Common myeloid progenitor, CD34-positive (primary cell): ENCODE results near the gene RFC5.

Experiments used
- CTCF ChIA-PET: fragments of 350-600 bp; sonication (Branson Sonifier 250); formaldehyde crosslinking; loops from one replicate; lab custom pipeline; 2021; ENCODE audit warnings: antibody characterized with exemption; lab: Charles Lee
- POLR2A ChIA-PET: fragments of 350-600 bp; sonication (Branson Sonifier 250); formaldehyde crosslinking; loops from one replicate; lab custom pipeline; 2021; ENCODE audit warnings: antibody characterized with exemption; lab: Charles Lee
- DNase-seq, 3 donors: peaks; one replicate each; pipeline versions ENCODE4 v3.0.0 to v3.0.0-alpha.2; 2013
- H3K27ac ChIP-seq, 2 experiments: 1 replicate in 1 of 2; 2 replicates in 1 of 2; pipeline ENCODE4 v1.7.0; 2013; ENCODE audit warnings: inconsistent platforms in 2 of 2, low read length in 2 of 2, mild to moderate bottlenecking in 2 of 2, low read depth in 1 of 2, moderate library complexity in 1 of 2; ENCODE audit not compliant: severe bottlenecking in 2 of 2, insufficient read depth in 1 of 2, poor library complexity in 1 of 2
- H3K27me3 ChIP-seq, 5 experiments: replicated peaks in 2 of 5; 1 replicate in 3 of 5; 2 replicates in 2 of 5; pipeline versions ENCODE4 v1.6.1 to v1.7.0; 2013; ENCODE audit warnings: low read length in 4 of 5, mild to moderate bottlenecking in 2 of 5, moderate library complexity in 2 of 5, inconsistent platforms in 1 of 5; ENCODE audit not compliant: insufficient read depth in 5 of 5, control insufficient read depth in 4 of 5
- H3K36me3 ChIP-seq, 4 experiments: 1 replicate in 2 of 4; 2 replicates in 2 of 4; pipeline versions ENCODE4 v1.6.1 to v1.7.0; 2013; ENCODE audit warnings: low read length in 3 of 4, control low read depth in 1 of 4, mild to moderate bottlenecking in 1 of 4; ENCODE audit not compliant: control insufficient read depth in 4 of 4, insufficient read depth in 4 of 4
- H3K4me1 ChIP-seq, 4 experiments: 1 replicate in 3 of 4; 2 replicates in 1 of 4; pipeline versions ENCODE4 v1.6.1 to v1.7.1; 2013; ENCODE audit warnings: low read length in 3 of 4, mild to moderate bottlenecking in 3 of 4, control low read depth in 1 of 4, inconsistent platforms in 1 of 4, moderate library complexity in 1 of 4; ENCODE audit not compliant: control insufficient read depth in 4 of 4, insufficient read depth in 4 of 4; ENCODE audit errors: control extremely low read depth in 1 of 4
- H3K4me3 ChIP-seq, 7 experiments: 1 replicate in 4 of 7; 2 replicates in 3 of 7; pipeline versions ENCODE4 v1.5.1 to v1.7.0; 2013; ENCODE audit warnings: mild to moderate bottlenecking in 7 of 7, low read length in 6 of 7, moderate library complexity in 6 of 7, inconsistent platforms in 2 of 7, low read depth in 2 of 7, control low read depth in 1 of 7; ENCODE audit not compliant: insufficient read depth in 4 of 7, control insufficient read depth in 1 of 7; ENCODE audit errors: extremely low read depth in 1 of 7
- H3K9me3 ChIP-seq, 5 experiments: 1 replicate in 4 of 5; 2 replicates in 1 of 5; pipeline versions ENCODE4 v1.6.1 to v1.7.1; 2013; ENCODE audit warnings: low read length in 4 of 5, mild to moderate bottlenecking in 2 of 5, inconsistent platforms in 1 of 5, low read depth in 1 of 5, moderate library complexity in 1 of 5; ENCODE audit not compliant: control insufficient read depth in 4 of 5, insufficient read depth in 2 of 5; ENCODE audit errors: control extremely low read depth in 1 of 5
- WGBS: methylation state at CpG from one replicate; pipeline ENCODE4 v1.1.5; 2013; ENCODE audit not compliant: insufficient coverage; 5-methylcytosine and 5-hydroxymethylcytosine counted together

The RFC5 gene

DNA sequence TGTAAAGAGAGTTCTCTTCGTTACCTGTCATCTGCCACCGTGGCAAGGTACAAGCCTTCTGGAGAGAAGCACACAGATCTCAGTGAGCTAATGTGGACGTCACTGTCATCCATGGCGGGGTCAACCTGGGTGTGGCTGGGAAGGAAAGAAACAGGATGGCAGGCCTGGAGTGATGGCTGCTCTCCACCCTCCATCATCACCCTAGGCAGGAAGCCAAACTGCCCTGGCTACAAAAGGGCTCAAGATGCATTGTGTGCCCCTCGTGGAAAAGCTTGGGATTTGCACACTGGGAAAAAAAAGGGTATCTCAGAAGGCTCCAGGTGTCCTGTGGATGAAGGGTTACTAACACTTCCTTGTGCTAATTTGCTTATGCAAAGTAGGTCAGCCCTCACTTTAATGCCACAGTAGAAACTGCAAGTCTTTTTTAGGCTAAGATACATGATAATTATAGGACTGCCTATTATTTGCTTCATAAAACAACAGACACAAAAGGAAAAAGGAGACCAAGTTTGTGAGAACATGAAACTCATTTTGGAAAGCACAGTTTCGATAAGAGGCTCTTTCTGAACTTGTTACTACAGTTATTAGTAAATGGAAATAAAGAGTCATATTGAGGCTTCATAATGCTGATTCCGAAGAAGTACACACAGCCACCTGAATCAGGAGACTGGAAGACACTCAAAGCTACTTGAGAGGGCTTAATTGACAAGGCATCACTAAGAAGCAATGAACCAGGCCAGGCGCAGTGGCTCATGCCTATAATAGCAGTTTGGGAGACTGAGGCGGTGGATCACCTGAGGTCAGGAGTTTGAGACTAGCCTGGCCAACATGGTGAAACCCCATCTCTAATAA, 18.9 kb downstream of the RFC5 start:
- WGBS, result 94% methylated on average over 5 of the region's 9 CpGs
- no peak for DNase-seq

DNA sequence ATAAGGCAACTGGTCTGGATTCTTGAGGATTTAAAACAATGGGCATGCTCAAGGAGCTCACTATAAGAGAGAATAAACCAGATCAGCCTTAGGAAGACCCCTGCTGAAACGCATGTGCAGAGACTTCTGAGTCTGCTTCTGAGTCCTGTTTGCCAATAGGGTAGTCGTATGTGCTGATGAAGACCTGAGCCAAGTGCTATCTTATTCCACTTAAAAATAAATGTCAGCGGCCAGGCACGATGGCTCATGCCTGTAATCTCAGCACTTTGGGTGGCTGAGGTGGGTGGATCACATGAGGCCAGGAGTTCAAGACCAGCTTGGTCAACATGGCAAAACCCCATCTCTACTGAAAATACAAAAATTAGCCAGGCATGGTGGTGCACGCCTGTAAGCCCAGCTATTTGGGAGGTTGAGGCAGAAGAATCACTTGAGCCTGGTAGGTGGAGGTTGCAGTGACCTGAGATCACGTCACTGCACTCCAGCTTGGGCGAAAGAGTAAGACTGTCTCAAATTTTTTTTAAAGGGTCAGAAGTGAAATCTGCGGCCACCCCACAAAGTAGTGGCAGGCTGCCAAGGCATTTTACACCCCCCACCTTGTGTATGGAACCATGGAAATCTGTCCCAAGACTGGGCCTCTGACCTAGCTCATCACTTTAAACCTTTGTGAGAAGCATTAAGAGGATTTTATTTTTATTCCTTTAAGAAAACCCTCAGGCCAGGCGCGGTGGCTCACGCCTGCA, 20.3 kb downstream of the RFC5 start:
- H3K4me3 ChIP-seq, result no peak overlapping the region
- peaks cover 10 to 70% (median 52%) of the 10 kb centered on the region in 4 experiments for H3K36me3 ChIP-seq
- no peaks in the 10 kb centered on the region for H3K9me3 ChIP-seq
- CTCF ChIA-PET, result interaction anchor here (0.5 to 2.7 kb wide), 4 partner anchors 11 to 1806 kb away, joined by 3 to 14 read pairs (median 4); no protein-coding TSS in a partner anchor
- no peaks in the 10 kb centered on the region for H3K4me1 ChIP-seq
- POLR2A ChIA-PET, result no interaction called here
- 96% methylated on average over 9 of the region's 11 CpGs for WGBS
- no peak overlapping the region for H3K27ac ChIP-seq
- H3K27me3 ChIP-seq, result no peaks in the 10 kb centered on the region
- DNase-seq, result no peak

More for the DNA sequence above, 18.9 kb downstream of the RFC5 start:
- H3K4me1 ChIP-seq, result no peaks in the 10 kb centered on the region
- H3K4me3 ChIP-seq, result no peak overlapping the region
- no peaks in the 10 kb centered on the region for H3K27me3 ChIP-seq
- no peaks in the 10 kb centered on the region for H3K9me3 ChIP-seq
- POLR2A ChIA-PET, result no interaction called here
- no peak overlapping the region for H3K27ac ChIP-seq
- peaks cover 9 to 75% (median 53%) of the 10 kb centered on the region in 4 experiments for H3K36me3 ChIP-seq
- CTCF ChIA-PET, result interaction anchor here (1.1 to 2.7 kb wide), 3 partner anchors 20 to 160 kb away, joined by 3 to 14 read pairs (median 5); no protein-coding TSS in a partner anchor

DNA sequence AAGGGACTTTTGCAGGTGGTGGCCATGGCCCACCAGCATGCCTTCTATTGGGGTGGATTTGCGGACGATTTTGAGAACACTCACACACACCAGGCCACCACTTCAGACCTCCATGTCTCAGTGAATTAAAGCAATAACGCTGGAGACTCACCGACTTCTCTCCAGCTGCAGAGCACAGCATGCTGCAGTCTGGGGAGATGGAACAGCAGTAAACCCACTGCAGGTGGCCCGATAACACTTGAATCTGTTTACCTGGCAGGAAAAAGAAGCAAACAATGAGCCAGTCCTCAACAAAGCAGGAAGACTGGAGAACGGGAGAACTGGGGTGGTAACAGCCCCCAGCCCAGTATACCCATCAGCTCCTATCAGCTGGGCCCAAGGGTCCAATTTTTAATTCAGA, 21.6 kb downstream of the RFC5 start:
- WGBS, result 95% methylated on average over 5 of the region's 6 CpGs
- H3K27me3 ChIP-seq, result no peaks in the 10 kb centered on the region
- H3K4me3 ChIP-seq, result no peak overlapping the region
- ChIA-PET CTCF (interaction anchor here (0.8 to 2.1 kb wide), 2 partner anchors 17 to 165 kb away, joined by 3 to 5 read pairs; no protein-coding TSS in a partner anchor), POLR2A (no interaction called here)
- H3K9me3 ChIP-seq, result no peaks in the 10 kb centered on the region
- no peaks in the 10 kb centered on the region for H3K4me1 ChIP-seq
- no peak for DNase-seq
- no peak overlapping the region for H3K27ac ChIP-seq
- peaks cover 8 to 65% (median 54%) of the 10 kb centered on the region in 4 experiments for H3K36me3 ChIP-seq

DNA sequence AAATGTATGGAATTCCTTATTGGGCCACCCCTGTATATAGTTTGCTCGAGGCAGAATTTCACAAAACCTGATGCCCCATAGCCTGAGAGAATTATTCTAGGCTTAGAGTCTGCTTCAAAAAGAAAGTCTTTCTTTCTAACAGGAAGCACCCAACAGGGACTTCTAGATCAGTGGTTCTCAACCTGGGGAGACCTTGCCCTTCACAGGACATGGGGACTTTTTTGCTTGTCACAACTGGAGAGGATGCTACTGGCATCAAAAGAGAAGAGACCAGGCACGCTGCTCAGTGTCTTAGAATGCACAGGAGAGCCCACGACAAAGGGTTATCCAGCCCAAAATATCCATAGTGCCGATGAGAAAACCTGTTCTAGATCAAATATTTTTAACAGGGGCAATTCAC, 25.6 kb downstream of the RFC5 start:
- no peak for DNase-seq
- CTCF ChIA-PET, result no interaction called here
- POLR2A ChIA-PET, result no interaction called here
- H3K36me3 ChIP-seq, result peaks cover 6 to 45% (median 33%) of the 10 kb centered on the region in 4 experiments
- H3K27me3 ChIP-seq, result no peaks in the 10 kb centered on the region
- H3K4me3 ChIP-seq, result no peak overlapping the region
- no peak overlapping the region for H3K27ac ChIP-seq
- no peaks in the 10 kb centered on the region for H3K4me1 ChIP-seq
- H3K9me3 ChIP-seq, result no peaks in the 10 kb centered on the region
- WGBS, result 96% methylated on average over 3 of the region's 4 CpGs

DNA sequence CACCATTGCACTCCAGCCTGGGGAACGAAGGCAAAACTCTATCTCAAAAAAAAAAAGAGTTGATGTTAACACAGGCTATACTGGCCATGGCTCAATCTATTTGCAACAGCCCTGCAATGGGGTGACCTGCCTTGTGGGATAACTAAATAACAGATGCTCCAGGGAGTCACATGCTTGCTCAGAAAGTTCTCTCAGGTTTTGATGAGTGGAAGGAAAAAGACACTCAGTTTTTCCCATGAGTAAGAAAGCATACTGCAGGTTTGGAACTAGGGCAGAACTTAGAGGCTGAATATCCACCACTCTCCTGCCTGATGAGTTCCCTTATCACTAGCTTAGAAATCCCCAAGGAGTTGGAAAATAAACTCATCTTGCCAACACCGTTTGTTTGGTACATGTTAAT, 27.6 kb downstream of the RFC5 start:
- ChIA-PET CTCF (interaction anchor here (1.1 to 1.5 kb wide), 3 partner anchors 11 to 16 kb away, joined by 3 read pairs; no protein-coding TSS in a partner anchor), POLR2A (no interaction called here)
- 100% methylated on average over 1 of the region's 2 CpGs for WGBS

DNA sequence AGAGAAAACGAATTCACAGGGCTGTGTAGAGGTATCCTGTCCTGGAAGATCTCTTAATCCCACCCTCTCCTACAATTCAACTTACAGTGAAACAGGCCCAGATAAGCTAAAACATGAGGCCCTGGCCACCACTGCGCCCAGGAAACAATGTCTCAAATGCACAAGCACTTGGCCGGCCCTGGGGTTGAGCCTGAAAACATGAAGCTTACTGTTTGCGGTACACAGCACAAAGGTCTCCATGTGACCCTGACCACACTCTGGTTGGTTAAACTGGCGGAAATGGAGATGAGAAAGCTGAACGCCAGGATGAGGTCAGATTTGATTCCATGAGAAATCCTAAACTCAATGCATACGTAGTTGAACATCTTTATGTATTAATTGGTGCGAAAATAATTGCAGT, 28.1 kb downstream of the RFC5 start:
- peaks cover 6 to 32% (median 23%) of the 10 kb centered on the region in 4 experiments for H3K36me3 ChIP-seq
- H3K27ac ChIP-seq, result no peak overlapping the region
- CTCF ChIA-PET, result interaction anchor here (1.3 to 1.5 kb wide), 2 partner anchors 10 to 15 kb away, joined by 3 read pairs; no protein-coding TSS in a partner anchor
- DNase-seq, result no peak
- H3K4me3 ChIP-seq, result no peak overlapping the region
- no peaks in the 10 kb centered on the region for H3K4me1 ChIP-seq
- no peaks in the 10 kb centered on the region for H3K27me3 ChIP-seq
- POLR2A ChIA-PET, result no interaction called here
- WGBS, result 97% methylated on average over 4 of the region's 8 CpGs
- no peaks in the 10 kb centered on the region for H3K9me3 ChIP-seq

More for the DNA sequence above, 27.6 kb downstream of the RFC5 start:
- H3K36me3 ChIP-seq, result peaks cover 6 to 36% (median 23%) of the 10 kb centered on the region in 4 experiments
- H3K4me1 ChIP-seq, result no peaks in the 10 kb centered on the region
- no peak for DNase-seq
- no peak overlapping the region for H3K4me3 ChIP-seq
- H3K27me3 ChIP-seq, result no peaks in the 10 kb centered on the region
- no peak overlapping the region for H3K27ac ChIP-seq
- no peaks in the 10 kb centered on the region for H3K9me3 ChIP-seq
